HG03432 (cell line): ENCODE measurements around the gene NUBP1.
"Not testable (repeated sequence)": the region's sequence is repeated elsewhere in the genome, so short reads cannot be mapped to it uniquely, and the experiment has no call there.

ENCODE experiments used
- ATAC-seq: cut with Tn5 transposase; IDR thresholded peaks from one replicate; pipeline ENCODE4 v1.9.1; 2021; ENCODE audit warnings: mild to moderate bottlenecking, moderate library complexity; ENCODE audit not compliant: unreplicated experiment

Gene NUBP1

DNA sequence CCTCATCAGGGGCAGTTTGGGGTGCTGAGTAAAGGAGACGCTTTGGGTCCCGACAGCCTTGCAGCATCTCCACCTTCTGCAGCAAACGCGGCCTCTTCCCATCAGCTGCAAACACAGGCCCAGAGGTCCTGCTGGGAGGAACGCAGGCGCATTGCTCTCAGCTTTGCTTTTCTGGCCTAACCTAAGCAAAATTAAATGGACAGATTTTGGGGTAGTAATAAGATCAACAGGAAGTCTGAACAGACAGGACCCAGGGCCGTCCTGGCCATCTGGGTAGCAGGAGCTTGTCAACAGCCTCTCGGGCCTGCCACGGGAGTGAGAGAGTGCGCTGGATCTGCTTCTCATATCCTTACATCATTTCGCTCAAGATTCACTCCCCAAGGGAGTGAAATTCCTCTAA lies 7.2 kb downstream of the NUBP1 start:
- no peak for ATAC-seq

DNA sequence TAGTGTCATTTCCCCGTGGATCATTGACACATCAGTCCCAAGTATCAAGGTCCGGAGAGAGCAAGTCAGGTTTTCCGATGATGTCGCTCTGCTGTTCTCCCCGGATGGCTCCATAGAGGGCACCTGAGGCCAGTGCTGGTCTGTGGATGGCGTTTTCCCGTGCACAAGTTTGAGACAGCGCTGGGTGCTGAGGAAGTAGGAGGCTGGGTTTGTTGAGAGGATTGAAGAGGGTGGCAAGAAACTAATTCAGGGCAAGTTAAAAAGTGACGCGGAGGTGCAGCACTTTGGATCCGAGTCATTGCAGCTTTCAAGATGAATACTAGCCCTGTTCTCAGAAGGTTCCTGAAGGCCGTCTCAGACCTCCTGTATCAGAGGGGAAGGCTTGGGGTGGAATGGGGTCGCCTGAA lies 7.7 kb downstream of the NUBP1 start:
- no peak for ATAC-seq

DNA sequence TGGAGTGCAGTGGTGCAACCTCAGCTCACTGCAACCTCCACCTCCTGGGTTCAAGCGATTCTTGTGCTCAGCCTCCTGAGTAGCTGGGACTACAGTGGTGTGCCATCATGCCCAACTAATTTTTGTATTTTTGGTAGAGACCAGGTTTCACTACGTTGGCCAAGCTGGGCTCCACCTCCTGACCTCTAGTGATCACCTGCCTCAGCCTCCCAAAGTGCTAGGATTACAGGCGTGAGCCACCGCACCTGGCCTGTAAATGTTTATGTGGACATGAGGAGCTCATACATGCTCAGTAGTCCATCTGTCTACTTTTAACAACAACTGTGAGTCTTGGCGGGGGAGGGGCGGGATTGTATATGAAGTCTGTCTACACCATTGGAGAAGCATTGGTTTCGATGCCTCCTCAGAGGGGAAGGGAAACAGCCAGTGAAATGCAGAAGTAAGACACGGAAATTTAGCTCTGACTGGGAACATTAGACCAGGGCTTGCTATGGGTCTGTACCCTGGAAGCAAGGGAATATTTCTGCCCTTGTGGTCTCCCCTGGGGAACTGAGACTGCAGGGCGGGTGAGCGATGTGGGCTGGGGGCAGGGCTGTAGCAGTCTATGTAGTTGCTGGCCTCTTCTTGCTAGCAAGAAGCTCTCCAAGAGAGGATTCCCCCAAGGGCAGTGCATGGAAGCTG lies 9.3 kb downstream of the NUBP1 start:
- peak; percentile 74 for ATAC-seq

DNA sequence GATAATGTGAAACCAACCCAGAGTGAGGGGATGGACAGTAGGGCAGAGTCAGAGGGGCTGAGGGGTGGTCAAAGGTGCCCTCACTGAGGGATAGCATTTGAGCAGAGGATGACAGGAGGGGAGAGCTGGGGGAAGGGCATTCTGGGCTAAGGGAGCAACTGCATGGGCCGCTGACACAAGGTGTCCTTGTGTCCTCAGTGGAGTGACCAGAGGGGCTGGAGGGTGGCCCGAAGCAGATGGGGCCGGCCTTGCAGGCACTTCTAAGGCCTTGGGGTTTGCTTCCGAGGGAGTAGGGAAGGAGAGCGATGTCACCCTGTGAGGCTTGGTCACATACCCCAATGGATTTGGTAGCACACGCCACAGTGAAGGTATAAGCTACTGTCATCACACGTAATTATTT lies 10.0 kb downstream of the NUBP1 start:
- ATAC-seq = no peak

DNA sequence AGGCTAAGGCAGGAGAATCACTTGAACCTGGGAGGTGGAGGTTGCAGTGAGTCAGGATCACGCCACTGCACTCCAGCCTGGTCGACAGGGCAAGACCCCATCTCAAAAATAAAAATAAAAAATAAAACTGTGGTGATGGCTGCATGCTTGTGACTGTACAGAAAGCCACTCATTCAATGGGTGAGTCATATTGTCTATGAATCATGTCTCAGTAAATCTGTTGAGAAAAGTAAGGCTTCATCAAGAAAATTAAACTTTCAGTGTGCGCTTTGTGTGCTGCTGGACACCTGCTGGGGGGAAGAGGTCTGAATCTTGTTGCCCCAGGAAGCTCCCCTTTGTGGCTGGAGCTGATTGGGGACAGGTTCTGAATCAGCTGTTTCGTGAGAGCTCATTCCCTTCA lies 11.3 kb downstream of the NUBP1 start:
- ATAC-seq = no peak

- ATAC-seq = no peak
Observed at GRCh38 chr16:10756574-10756973, 12.9 kb downstream of the NUBP1 start.

DNA sequence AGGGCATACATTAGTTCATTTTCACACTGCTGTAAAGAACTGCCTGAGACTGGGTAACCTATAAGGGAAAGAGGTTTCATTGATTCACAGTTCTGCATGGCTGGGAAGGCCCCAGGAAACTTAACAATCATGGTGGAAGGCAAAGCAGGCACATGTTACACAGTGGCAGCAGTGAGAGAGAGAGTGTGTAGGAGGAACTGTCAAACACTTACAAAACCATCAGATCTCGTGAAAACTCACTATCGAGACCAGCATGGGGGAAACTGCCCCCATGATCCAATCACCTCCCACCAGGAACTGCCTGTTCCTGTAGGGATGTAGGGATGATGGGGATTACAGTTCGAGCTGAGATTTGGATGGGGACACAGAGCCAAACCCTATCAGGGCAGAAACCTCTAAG lies 17.2 kb downstream of the NUBP1 start:
- ATAC-seq = no peak

- ATAC-seq = no peak
Observed at GRCh38 chr16:10761373-10761772, 17.7 kb downstream of the NUBP1 start.

GRCh38 chr16:10762336-10763016 lies 18.8 kb downstream of the NUBP1 start:
- no peak for ATAC-seq

GRCh38 chr16:10763456-10763855 lies 19.8 kb downstream of the NUBP1 start:
- ATAC-seq = no peak

GRCh38 chr16:10765772-10766171 lies 22.1 kb downstream of the NUBP1 start:
- ATAC-seq = peak; percentile 77

- ATAC-seq = no peak
Observed at GRCh38 chr16:10767127-10767526, 23.5 kb downstream of the NUBP1 start.

GRCh38 chr16:10769381-10769780 lies 25.7 kb downstream of the NUBP1 start:
- ATAC-seq = no peak

DNA sequence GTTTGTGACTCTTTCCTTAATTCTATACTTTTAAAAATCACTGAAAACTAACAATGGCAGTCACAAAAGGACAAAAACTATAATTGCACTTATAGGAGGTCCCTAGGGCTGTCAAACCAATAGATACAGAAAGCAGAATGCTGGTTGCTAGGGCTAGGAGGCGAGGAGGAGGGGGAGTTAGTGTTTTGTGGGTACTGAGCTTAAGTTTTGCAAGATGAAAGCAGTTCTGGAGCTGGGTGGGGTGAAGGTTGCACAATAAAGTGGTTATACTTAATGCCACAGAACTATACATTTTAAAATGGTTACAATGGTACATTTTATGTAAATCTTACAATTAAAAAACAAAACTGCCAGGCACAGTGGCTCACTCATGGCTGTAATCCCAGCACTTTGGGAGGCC lies 27.3 kb downstream of the NUBP1 start:
- ATAC-seq = no peak

DNA sequence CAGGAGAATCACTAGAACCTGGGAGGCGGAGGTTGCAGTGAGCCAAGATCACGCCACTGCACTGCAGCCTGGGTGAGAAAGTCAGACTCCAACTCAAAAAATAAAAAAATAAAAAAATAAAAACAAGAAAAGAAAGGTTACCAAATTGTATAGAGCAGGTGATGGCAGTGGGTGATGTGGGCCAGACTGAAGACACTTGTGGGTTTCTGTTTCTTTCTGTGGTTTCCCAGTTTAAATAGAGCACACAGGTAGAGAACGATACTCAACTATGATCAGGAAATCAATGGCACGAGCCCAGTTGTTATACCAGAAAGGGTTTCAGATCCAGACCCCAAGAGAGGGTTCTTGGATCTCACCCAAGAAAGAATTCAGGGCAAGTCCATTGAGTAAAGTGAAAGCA lies 32.6 kb downstream of the NUBP1 start:
- ATAC-seq = peak; percentile 85

- not testable (repeated sequence) for ATAC-seq
Observed at GRCh38 chr16:10776923-10777322, 33.3 kb downstream of the NUBP1 start.

- ATAC-seq = no peak
Observed at GRCh38 chr16:10777356-10777755, 33.7 kb downstream of the NUBP1 start.

- ATAC-seq = not testable (repeated sequence)
Observed at GRCh38 chr16:10779908-10780307, 36.3 kb downstream of the NUBP1 start.

GRCh38 chr16:10780628-10781027 lies 37.0 kb downstream of the NUBP1 start:
- no peak for ATAC-seq

- no peak for ATAC-seq
Observed at GRCh38 chr16:10782628-10783027, 39.0 kb downstream of the NUBP1 start.

- ATAC-seq = no peak
Observed at GRCh38 chr16:10787304-10787703, 43.7 kb downstream of the NUBP1 start.

DNA sequence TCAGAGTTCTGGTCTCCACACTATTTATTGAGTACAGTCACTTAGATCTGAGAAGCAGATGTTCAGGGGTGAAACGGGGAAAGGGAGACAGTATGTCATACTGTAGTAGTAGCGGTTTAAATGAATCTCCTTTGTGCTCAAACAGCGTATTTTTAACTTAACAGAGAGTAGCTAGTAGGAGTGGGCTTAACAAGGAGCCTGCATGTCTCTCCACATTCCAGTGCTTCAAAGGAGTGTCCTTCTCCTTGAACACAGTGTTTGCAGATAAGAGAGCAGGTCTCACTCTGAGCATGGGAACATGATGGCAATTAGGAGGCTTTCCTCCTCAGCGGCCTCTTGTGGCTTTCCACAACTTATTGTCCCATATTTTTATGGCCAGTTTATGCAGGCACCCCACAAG lies 45.0 kb downstream of the NUBP1 start:
- not testable (repeated sequence) for ATAC-seq

DNA sequence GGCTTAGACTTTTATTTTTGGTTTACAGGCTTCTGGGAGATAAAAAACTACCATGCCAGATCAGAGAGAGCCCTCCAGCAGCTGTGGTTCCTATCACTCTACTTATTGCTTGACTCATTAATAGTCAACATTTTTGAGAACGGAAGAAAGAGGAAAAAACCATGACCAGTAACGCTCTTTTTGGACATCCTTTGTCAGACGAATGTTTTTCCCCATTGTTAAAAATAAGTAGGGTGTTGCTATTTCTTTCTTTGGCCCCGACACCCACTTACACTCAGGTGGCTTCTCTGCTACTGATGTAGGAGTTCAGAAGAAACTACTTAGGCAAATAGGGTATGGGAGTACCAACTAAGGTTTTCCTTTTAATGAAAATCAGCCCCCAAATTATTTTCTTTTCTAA lies 47.4 kb downstream of the NUBP1 start:
- ATAC-seq = peak; percentile 55
